GM21619 (cell line): ENCODE data around the gene NRG2.

ENCODE experiments used
- ATAC-seq: cut with Tn5 transposase; IDR thresholded peaks from one replicate; pipeline ENCODE4 v1.9.1; 2021; ENCODE audit not compliant: unreplicated experiment

Gene NRG2

DNA sequence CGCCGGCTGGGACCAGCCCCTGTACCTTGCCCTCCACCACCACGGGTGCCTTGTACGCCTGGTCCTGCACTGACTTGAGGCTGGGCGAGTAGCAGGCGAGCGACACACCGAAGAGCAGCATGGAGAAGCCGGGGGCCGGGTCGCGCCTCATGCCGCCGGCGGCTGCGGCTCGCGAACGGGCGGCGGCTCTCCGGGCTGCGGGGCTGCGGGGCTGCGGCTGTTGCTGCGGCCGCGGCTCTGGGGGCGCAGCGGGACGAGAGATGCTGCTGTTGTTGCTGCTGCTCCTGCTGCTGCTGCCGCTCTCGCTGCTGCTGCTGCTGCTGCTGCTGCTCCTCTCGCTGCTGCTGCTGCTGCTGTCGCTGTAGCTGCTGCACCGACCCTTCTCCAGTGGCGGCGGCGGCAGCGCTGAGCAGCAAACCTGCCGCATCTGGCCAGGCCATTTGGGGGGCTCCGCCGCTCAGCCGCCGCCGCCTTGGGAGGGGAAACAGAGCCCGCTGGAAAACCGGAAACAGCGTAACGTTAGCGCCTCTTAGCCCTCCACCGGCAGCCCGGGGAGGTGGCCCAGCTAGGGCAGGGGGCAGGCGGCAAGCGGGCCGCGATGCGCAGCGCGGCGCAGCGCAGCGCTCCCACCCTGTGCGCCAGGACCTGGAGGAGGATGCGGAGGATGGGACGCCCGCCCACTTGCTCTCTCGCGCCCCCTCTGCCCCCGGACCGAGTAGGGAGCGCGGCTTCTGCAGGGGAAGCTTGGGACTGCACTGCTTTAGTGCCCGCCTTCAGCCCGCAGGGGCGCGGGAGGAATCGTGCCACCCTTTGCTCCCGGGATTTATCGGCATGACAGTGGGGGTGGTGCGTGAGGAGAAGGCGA lies at the start of gene NRG2:
Gene NRG2, minus strand, starts transcription at position 657 of the 865 bp plus-strand sequence.
- ATAC-seq, result peak; percentile 69

- ATAC-seq, result no peak
These were observed 47.2 kb upstream of the NRG2 start for GRCh38 chr5:140090251-140090650.

GRCh38 chr5:140084541-140084940 lies 41.4 kb upstream of the NRG2 start:
- ATAC-seq, result no peak

GRCh38 chr5:140083650-140084049 lies 40.6 kb upstream of the NRG2 start:
- ATAC-seq, result no peak

- no peak for ATAC-seq
These were observed 40.0 kb upstream of the NRG2 start for GRCh38 chr5:140083120-140083519.

DNA sequence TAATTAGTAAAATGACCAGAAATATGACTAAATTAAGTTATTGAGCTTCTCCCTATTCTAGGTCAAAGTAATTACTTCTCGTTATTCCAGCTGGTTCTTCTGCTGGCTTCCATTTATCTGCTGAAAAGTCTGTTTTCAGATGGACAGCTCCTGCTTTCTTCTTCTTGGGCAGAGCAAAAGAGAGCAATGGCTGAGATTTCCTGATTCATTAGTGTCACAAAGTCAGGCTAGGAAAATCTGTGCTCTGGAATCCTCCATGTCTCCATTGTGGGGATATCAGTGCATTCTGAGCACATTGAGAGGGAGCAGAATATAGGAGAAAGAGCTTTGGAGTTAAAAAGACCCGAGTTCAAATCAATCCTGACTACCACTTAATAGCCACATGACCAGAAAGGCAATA lies 33.7 kb upstream of the NRG2 start:
- ATAC-seq, result no peak

- no peak for ATAC-seq
These were observed 33.0 kb upstream of the NRG2 start for GRCh38 chr5:140076142-140076541.

DNA sequence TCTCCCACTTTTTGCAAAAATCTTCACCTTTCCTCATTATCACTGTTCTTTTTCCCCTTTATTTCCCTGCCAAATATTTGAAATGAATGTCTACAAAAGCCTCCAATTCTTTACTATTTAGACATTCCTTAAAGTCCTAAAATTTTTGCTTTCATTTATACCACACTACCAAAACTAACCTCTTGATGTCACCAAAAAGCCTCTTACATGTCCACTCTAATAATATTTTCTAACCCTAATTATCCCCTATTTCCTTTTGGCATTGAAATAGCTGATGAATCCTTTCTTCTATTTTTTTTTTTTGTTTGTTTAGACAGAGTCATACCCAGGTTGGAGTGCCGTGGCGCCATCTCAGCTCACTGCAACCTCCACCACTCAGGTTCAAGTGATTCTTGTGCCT lies 32.3 kb upstream of the NRG2 start:
- ATAC-seq, result no peak

DNA sequence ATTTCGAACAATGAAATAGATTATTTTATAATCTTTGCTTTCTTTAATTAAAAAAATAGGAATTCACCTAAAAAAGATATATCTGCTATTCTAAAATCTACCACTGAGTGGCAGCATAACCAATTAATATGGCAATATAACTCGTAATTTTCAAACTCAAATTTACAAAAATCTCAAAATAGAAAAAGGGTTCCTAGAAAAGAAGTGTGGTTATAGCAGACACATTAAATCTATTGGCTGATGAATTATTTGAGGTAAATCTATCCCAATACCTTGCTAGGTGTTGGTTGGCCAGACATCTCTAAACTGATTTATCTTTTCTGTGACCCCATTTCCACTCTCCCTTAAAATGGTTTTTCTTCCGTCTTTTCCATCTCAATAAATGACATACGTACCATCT lies 30.2 kb upstream of the NRG2 start:
- no peak for ATAC-seq

DNA sequence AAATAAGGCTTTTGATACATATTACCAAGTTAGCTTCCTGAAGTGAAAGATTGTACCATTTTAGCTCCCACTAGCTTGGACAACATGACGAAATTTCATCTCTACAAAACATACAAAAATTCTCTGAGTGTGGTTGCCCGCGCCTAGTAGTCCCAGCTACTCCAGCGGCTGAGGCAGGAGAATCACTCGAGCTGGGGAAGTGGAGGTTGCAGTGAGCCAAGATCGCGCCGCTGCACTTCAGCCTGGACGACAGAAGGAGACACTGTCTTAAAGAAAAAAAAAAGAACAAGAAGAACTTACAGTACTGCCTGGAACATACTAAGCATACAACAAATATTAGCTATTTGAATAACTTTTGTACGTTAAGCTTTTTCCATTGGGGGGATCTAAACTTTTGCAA lies 29.7 kb upstream of the NRG2 start:
- no peak for ATAC-seq

DNA sequence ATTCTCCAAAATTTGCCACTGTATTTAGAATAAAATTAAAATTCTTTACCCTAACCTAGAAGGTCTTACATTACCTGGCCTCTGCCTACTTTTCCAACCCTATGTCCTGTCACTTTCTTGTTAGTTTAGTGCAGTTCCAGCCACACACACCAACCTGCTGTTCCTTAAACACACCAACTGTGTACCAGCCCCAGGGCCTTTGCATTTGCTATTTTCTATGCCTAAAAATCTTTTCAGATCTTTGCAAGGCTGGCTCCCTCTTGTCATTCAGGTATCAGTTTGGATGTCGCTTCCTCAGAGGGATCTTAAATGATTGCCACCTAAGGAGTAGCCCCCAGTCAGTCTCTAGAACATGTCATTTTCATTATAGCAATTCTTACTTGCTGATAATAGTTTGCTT lies 17.7 kb upstream of the NRG2 start:
- ATAC-seq, result no peak

- ATAC-seq, result no peak
These were observed 15.3 kb upstream of the NRG2 start for GRCh38 chr5:140058212-140058932.

DNA sequence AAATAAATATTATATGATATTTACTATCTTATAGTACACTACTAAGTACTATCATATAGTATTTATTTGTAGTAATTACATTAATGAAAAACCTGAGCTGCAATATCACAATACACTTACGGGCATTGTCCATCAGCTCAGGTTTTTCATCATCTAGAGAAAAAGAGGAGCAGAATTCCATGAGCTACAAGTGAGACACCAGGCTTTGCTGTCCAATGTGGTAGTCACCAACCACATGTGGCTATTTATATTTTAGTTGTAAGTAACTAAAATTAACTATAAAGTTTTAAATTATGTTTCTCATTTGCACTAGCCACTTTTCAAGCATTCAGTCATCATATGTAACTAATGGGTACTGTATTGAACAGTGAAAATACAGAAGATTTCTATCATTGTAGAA lies 13.8 kb upstream of the NRG2 start:
- ATAC-seq, result no peak

DNA sequence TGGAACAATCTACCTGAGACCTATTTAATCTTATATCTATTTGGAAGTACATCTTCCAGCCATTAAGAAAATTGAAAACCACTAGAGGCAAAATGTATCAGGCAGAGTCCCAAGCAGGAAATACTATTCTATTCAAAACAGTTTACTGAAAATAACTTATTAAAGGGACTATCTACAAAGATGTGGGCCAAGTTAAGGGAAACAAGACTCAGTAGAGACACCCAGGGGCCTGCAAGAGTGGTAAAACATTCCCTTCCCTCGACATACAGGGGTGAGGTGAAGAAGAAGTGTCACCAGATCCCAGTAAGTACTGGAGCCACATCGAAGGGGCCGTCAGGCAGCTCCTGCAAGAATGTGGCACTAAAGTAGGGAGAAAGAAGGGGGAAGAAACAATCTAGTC lies 12.1 kb upstream of the NRG2 start:
- ATAC-seq, result no peak

DNA sequence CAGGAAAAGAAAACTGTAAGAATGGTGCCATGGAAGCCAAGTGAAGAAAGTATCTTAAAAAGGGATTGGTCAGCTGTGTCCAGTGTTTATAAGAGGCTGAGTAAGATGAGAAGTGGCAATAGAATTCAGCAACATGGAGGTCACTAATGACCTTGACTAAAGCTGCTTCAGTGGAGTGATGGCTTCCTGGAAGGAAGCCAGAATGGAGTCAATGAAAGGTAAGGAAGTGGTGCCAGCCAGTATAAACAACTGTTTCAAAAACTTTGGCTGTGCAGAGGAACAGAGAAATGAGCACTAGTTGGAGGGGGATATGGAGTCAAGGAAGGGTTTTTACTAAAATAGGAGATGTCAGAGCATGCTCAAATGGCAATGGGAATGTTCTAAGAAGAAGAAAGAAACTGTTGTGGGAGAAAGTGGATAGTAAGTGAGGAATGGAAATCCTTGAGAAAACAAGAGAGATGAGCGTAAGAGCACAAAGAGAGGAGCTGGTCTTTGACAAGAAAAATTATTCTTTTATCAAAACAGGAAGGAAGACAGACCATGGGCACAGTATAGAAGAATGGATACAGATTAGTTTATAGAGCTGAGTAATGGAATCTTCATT lies 11.1 kb upstream of the NRG2 start:
- ATAC-seq, result no peak

DNA sequence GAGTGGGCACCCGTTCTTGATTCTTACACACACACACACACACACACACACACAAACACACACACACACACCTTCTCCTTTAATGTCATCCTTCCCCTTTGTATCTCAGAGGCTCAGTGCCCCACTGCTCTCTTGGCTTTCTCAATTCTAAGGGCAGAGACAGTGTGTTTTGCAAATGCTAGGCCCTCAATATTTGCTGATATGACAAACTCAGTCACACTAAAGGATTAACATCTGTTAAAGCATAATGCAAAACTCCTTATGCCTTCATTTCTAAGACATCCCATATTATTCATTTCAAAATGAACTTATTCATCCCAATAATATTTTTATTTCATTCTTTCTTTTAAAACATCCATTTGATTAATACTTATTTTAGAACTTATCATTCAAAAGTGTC lies 8.9 kb upstream of the NRG2 start:
- no peak for ATAC-seq

- ATAC-seq, result no peak
These were observed 6.6 kb upstream of the NRG2 start for GRCh38 chr5:140049713-140050112.

GRCh38 chr5:140049205-140049604 lies 6.1 kb upstream of the NRG2 start:
- ATAC-seq, result no peak

DNA sequence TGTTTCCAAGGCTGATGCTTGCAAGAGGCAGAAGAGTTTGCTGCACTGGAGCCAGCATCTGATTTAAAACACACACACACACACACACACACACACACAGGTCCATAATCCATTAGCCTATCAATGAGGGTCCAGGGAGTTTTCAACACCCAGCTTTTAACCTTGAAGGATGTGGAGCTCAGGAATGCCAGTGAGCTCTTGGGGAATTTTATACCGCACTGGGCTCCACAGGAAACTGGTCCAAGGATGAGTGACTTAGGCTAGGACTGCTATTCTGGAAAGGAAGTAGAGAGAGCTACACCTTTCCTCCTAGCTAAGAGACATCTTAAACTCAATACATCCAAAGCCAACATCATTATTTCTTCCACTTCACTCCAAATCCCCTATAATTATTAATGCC lies 942 bp upstream of the NRG2 start:
- ATAC-seq, result no peak

GRCh38 chr5:140043508-140043872 lies 391 bp upstream of the NRG2 start:
- no peak for ATAC-seq

DNA sequence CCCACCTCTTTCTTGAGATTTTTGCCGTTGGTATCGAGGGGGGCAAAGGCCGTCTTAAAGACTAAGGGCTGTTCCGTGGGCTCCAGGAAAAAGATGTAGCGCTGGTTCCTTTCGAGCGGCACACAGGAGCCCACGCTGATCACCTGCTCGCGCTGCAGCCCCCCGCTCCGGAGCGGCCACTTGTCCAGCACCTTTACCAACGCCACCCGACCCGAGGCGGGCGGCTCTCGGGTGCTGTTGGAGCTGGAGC lies 781 bp downstream of the NRG2 start:
- no peak for ATAC-seq
